Fibroblast of mammary gland (primary cell): ENCODE data around the gene LDLRAP1.
A peak's percentile ranks its signal among the peaks of the same experiment; 100 is the strongest.

Experiments
- DNase-seq: peaks from one replicate; pipeline ENCODE4 v3.0.0-alpha.2; 2010; ENCODE audit warnings: low read depth
- H3K4me3 ChIP-seq: 2 replicates; pipeline ENCODE4 v1.5.1; 2011; ENCODE audit warnings: low read depth, mild to moderate bottlenecking, low read length, moderate library complexity; ENCODE audit not compliant: control insufficient read depth
- CTCF ChIP-seq: conservative IDR thresholded peaks from 2 replicates; pipeline ENCODE4 v1.5.1; 2011; ENCODE audit warnings: low read depth, low read length, inconsistent platforms; ENCODE audit not compliant: control insufficient read depth, insufficient read depth

Gene LDLRAP1, protein sequence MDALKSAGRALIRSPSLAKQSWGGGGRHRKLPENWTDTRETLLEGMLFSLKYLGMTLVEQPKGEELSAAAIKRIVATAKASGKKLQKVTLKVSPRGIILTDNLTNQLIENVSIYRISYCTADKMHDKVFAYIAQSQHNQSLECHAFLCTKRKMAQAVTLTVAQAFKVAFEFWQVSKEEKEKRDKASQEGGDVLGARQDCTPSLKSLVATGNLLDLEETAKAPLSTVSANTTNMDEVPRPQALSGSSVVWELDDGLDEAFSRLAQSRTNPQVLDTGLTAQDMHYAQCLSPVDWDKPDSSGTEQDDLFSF

GRCh38 chr1:25543425-25544242 lies at the start of gene LDLRAP1:
Gene LDLRAP1 (plus strand): TSS chr1:25543606. CDS start chr1:25543699, 93 bp downstream.
- peak within 1 kb of the TSS; percentile 62 for H3K4me3 ChIP-seq
- DNase-seq = peak; percentile 63
- no peak for TF ChIP-seq CTCF

DNA sequence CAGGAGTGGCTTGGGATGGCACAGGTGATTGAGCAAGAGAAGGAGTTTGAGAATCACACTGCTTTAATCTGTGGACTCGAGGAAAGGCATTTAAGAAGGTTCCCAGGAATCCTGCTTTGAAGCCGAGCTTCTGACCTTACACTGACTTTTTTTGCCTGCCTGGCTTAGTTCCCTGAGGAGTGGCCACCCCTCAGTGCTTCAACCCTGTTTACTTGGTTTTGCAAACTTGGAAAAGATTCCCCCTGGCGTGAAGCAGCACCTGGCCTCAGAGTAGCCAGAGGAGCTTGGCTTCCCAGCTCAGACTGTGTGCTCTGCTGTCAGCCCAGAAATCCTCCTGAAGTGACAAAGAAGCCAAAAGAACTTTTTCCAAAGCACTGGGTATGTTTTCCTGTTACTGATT lies 48.5 kb upstream of the LDLRAP1 start:
- DNase-seq = no peak
- no peak overlapping the region for H3K4me3 ChIP-seq
- TF ChIP-seq CTCF = no peak

- no peak for TF ChIP-seq CTCF
- DNase-seq = peak; percentile 19
Observed at GRCh38 chr1:25500694-25501093, 42.7 kb upstream of the LDLRAP1 start.

DNA sequence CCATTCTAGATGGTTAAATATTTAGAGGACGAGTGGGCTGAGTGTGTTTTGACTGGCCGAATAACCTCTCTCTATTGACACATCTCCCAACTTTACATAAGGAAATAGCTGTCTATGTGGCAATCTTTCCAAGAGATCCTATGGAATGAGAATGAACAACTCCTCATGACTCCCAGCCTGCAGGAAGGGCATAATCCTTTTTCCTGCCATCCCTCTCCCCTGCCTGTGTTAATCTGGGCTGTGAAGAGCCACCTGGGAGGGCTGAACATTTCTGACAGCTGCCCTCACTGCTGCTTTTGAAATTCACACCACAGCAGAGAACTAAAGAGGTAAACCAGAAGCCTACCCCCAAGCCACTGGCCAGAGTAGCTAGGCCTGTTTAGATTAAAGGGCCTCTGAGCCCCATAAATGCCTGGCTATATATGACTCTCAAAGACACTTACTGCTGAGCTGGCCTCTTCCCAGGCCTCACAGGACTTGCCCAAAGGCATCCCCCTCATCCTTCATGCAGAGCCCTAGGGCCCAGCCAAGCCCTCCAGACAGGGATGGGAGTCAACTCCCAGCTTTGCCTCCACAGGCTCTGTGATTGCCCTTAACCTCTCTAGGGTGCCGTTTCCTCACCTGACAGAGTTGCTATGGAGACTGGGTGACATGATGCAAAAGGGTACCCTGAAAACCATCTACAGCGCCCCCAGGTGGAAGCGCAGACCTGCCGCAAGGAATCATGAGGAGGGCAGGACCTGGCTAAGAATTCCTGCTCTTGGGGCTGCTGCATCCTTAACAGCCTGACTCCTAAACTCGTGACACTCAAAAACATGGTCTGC lies 42.0 kb upstream of the LDLRAP1 start:
- H3K4me3 ChIP-seq = no peak overlapping the region
- DNase-seq = peak; percentile 67
- TF ChIP-seq CTCF = peak; percentile 13

More at GRCh38 chr1:25500694-25501093, 42.7 kb upstream of the LDLRAP1 start:
- H3K4me3 ChIP-seq = no peak overlapping the region

DNA sequence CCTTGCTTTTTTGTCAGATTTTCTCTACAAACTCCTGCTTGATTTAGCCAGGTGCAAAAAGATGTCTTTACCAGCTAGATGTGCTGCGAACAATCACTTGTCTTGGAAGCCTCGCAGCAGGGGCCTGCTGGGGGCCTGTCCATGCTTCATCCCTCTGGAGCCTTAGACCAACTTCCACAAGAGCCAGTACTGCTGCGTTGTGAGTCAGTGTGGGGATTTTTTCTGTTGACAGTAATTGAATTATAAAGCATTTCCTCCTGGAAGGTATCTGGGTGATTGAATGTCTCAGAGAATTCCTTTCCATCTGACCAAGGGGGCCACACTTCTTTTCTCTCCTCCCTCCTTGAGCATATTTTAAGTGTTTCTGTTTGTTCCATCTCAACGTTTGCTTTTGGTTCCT lies 40.4 kb upstream of the LDLRAP1 start:
- peak; percentile 12 for DNase-seq
- TF ChIP-seq CTCF = no peak

More for the DNA sequence above, 40.4 kb upstream of the LDLRAP1 start:
- H3K4me3 ChIP-seq = no peak overlapping the region
